Endodermal cell (in vitro differentiated cells): ENCODE results near the gene FAM193A. TPM values are rescaled to one million over a fixed set of nuclear protein-coding genes. Genes with fewer than 3 reads are reported as not detected.
"Not testable (repeated sequence)": the region's sequence is repeated elsewhere in the genome, so short reads cannot be mapped to it uniquely, and the experiment has no call there.

Experiments
- DNase-seq: peaks from one replicate; pipeline ENCODE4 v3.0.0-alpha.2; 2017
- H3K27ac ChIP-seq: 2 replicates; pipeline ENCODE4 v1.5.1; 2013; ENCODE audit warnings: mild to moderate bottlenecking, low read depth, low read length, moderate library complexity
- H3K27me3 ChIP-seq: 2 replicates; pipeline ENCODE4 v1.6.1; 2013; ENCODE audit warnings: mild to moderate bottlenecking, low read length, moderate library complexity; ENCODE audit not compliant: insufficient read depth, control insufficient read depth, poor library complexity, severe bottlenecking
- H3K36me3 ChIP-seq: 2 replicates; pipeline ENCODE4 v1.7.0; 2013; ENCODE audit warnings: mild to moderate bottlenecking, low read length, moderate library complexity; ENCODE audit not compliant: control insufficient read depth, insufficient read depth
- H3K4me1 ChIP-seq: one replicate; pipeline ENCODE4 v1.7.0; 2013; ENCODE audit warnings: low read length; ENCODE audit not compliant: control insufficient read depth, insufficient read depth
- H3K4me3 ChIP-seq: 2 replicates; pipeline ENCODE4 v1.5.1; 2013; ENCODE audit warnings: mild to moderate bottlenecking, low read length, moderate library complexity
- H3K9ac ChIP-seq: 2 replicates; pipeline ENCODE4 v1.6.1; 2013; ENCODE audit warnings: mild to moderate bottlenecking, low read length, moderate library complexity; ENCODE audit not compliant: poor library complexity, severe bottlenecking; ENCODE audit errors: extremely low read depth
- H3K9me3 ChIP-seq: 2 replicates; pipeline ENCODE4 v1.6.1; 2013; ENCODE audit warnings: mild to moderate bottlenecking, low read length, moderate library complexity; ENCODE audit not compliant: control insufficient read depth
- H3K27ac Mint-ChIP-seq: 2 replicates; pipeline ENCODE4 v1.8.0; 2020; ENCODE audit warnings: mixed read lengths
- H3K27me3 Mint-ChIP-seq: 2 replicates; pipeline ENCODE4 v1.8.0; 2021; ENCODE audit warnings: mild to moderate bottlenecking, mixed read lengths; ENCODE audit not compliant: insufficient read depth
- H3K36me3 Mint-ChIP-seq: 2 replicates; pipeline ENCODE4 v1.8.0; 2020; ENCODE audit warnings: low read depth, mixed read lengths
- H3K4me1 Mint-ChIP-seq: 2 replicates; pipeline ENCODE4 v1.8.0; 2020; ENCODE audit warnings: mixed read lengths
- H3K4me3 Mint-ChIP-seq: 2 replicates; pipeline ENCODE4 v1.8.0; 2020; ENCODE audit warnings: mild to moderate bottlenecking, moderate library complexity, mixed read lengths
- H3K9me3 Mint-ChIP-seq: 2 replicates; pipeline ENCODE4 v1.8.0; 2020; ENCODE audit warnings: mild to moderate bottlenecking, mixed read lengths
- WGBS, 2 experiments: methylation state at CpG; one replicate each; pipeline versions ENCODE4 v1.1.5 to v1.1.7; 2013; ENCODE audit warnings: missing lambda C conversion rate in 2 of 2, mixed read lengths in 1 of 2; ENCODE audit not compliant: insufficient coverage in 1 of 2, insufficient read length in 1 of 2; 5-methylcytosine and 5-hydroxymethylcytosine counted together
- total RNA-seq, 2 donors: library from RNA; stranded (reverse); fragmentation: NEBNext Ultra II Directional in 1 of 2; extraction: Animal tissue kit (Norgen Biotek cat#: 25700) in 1 of 2; gene quantifications; 2 replicates in 1 of 2; 3 replicates in 1 of 2; pipeline ENCODE4 v1.2.1, GENCODE V29; 2021
- TF ChIP-seq, protein P1 (sequence below): fragments of 200-600 bp; sonication (generic); conservative IDR thresholded peaks from 2 replicates; pipeline ENCODE4 v1.5.0; 2021; ENCODE audit warnings: antibody characterized with exemption, mild to moderate bottlenecking

Gene FAM193A
- total RNA-seq, 2 donors from 2014 or later = 32.1 to 39.0 TPM

DNA sequence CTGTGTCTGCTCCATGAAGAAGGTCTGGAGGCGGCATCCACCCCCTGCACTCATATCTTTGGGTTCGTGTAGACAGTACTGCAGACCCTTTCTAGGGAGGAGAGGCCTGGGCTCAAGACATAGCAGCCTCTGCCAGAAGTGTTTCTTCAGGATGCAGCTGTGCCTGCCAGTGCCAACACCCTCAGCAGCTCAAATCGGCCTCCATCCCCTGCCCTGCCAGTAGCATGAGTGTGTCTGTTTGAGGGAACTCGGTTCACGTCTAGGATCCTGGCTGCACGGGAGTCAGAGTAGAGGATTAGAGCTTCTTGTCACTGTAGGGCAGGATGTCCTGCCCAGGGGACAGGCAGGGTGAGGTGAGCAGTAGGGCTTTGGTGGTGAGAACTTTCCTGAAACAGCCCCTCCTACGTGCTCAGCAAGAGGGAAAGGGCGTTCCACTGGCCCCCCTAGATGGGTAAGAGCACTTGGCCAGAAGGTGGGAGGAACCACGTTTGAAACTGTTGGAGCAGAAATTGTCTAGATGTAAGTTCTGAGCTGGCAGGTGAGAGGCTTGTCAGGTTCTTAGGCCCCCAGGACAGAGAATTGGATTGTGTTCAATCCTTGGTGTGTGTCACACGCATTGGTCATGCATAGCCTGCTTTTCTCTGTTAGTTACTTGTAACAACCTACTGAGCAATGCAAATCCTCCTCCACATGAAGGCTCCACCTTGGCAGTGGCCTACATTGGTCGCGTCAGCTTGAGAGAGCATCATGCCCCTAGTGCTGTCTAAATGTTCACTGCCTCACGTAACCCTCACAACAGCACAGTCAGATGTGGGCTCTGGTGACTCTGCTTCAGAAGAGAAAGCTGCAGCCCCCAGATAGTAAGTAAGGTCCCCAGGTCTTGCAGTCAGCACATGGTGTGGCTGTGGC, 25.8 kb upstream of the FAM193A start:
- Mint-ChIP-seq H3K9me3 (no peaks in the 10 kb centered on the region), H3K36me3 (peaks cover 73% of the 10 kb centered on the region), H3K4me1 (peaks cover 8% of the 10 kb centered on the region), H3K4me3 (no peak overlapping the region), H3K27ac (peak overlapping the region; percentile 48), H3K27me3 (no peaks in the 10 kb centered on the region)
- Histone ChIP-seq H3K9me3 (no peaks in the 10 kb centered on the region), H3K27me3 (no peaks in the 10 kb centered on the region), H3K36me3 (peaks cover 86% of the 10 kb centered on the region), H3K4me1 (peaks cover 5% of the 10 kb centered on the region), H3K4me3 (no peak overlapping the region), H3K27ac (no peak overlapping the region), H3K9ac (no peak overlapping the region)
- no peak for DNase-seq
- 95 to 100% methylated on average over 10 to 13 of the region's 13 CpGs for WGBS, 2 experiments
- TF ChIP-seq, protein P1, sequence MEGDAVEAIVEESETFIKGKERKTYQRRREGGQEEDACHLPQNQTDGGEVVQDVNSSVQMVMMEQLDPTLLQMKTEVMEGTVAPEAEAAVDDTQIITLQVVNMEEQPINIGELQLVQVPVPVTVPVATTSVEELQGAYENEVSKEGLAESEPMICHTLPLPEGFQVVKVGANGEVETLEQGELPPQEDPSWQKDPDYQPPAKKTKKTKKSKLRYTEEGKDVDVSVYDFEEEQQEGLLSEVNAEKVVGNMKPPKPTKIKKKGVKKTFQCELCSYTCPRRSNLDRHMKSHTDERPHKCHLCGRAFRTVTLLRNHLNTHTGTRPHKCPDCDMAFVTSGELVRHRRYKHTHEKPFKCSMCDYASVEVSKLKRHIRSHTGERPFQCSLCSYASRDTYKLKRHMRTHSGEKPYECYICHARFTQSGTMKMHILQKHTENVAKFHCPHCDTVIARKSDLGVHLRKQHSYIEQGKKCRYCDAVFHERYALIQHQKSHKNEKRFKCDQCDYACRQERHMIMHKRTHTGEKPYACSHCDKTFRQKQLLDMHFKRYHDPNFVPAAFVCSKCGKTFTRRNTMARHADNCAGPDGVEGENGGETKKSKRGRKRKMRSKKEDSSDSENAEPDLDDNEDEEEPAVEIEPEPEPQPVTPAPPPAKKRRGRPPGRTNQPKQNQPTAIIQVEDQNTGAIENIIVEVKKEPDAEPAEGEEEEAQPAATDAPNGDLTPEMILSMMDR = no peak

DNA sequence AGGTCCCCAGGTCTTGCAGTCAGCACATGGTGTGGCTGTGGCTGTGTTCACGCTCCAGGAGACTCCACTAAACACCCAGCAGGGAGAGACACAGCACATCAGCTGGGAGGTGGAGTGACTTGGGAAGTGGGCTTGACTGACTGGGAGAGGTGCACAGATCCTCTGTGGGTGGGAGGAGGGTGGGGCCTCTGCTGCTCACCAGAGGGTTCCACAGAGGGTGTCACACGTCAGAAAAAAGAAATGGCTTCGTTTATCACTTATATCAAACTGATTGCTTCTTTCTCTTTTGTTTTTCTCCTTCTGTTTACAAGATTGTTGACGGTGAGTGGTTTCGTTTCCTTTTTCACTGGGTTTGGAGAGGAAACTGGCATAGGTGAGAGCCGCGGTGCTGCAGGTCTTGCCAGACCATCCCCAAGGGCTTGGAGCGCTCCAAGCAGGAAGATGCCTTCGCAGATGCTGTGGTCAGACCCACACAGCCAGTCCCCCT, 24.8 kb upstream of the FAM193A start:
- H3K27ac Mint-ChIP-seq = no peak overlapping the region
- no peaks in the 10 kb centered on the region for H3K27me3 Mint-ChIP-seq

DNA sequence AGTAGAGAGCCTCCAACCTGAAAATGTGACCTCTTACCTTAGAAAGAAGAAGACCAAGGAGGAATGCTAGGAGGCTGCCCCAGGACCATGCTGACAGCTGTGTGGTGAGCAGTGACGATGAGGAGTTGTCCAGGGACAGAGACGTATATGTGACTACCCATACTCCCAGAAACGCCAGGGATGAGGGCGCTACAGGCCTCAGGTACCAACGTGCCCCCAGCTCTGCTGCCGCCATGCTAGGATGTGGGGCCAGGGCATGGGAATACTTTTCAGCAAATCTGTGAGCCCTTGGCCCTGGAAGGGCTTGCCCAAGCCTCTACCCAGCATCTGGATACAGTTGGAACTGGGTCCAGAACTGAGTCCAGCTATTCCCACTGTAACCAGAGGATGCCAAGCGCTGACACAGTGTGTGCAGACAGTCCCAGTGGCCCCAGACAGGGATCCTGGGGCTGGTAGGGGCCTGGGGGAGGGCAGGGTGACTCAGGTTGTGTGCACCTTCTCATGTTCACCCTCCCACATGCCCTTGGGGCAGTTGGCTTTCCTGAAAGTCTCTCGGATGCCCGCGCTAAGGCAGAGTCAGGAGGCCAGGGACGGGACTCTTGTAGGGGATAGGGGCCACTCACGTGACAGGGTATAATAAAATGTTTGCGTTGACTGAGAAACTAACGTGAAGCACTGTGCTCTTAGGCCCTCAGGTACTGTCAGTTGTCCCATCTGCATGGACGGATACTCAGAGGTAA, 23.9 kb upstream of the FAM193A start:
- 96% methylated on average over 13 to 15 of the region's 15 CpGs for WGBS, 2 experiments
- TF ChIP-seq, protein P1 = no peak
- H3K27me3 ChIP-seq = no peaks in the 10 kb centered on the region
- H3K27ac Mint-ChIP-seq = no peak overlapping the region
- no peak overlapping the region for H3K9ac ChIP-seq
- H3K27ac ChIP-seq = no peak overlapping the region
- H3K27me3 Mint-ChIP-seq = no peaks in the 10 kb centered on the region
- no peak overlapping the region for H3K4me3 Mint-ChIP-seq
- H3K4me1 Mint-ChIP-seq = peaks cover 6% of the 10 kb centered on the region
- peaks cover 69% of the 10 kb centered on the region for H3K36me3 Mint-ChIP-seq
- no peaks in the 10 kb centered on the region for H3K9me3 Mint-ChIP-seq
- H3K4me3 ChIP-seq = no peak overlapping the region
- no peak for DNase-seq
- peaks cover 5% of the 10 kb centered on the region for H3K4me1 ChIP-seq
- no peaks in the 10 kb centered on the region for H3K9me3 ChIP-seq
- H3K36me3 ChIP-seq = peaks cover 73% of the 10 kb centered on the region

More for the DNA sequence above, 24.8 kb upstream of the FAM193A start:
- 87 to 89% methylated on average over 3 to 9 of the region's 9 CpGs for WGBS, 2 experiments
- Mint-ChIP-seq H3K36me3 (peaks cover 74% of the 10 kb centered on the region), H3K4me3 (no peak overlapping the region), H3K4me1 (peaks cover 8% of the 10 kb centered on the region), H3K9me3 (no peaks in the 10 kb centered on the region)
- Histone ChIP-seq H3K4me1 (peaks cover 5% of the 10 kb centered on the region), H3K27me3 (no peaks in the 10 kb centered on the region), H3K4me3 (no peak overlapping the region), H3K27ac (no peak overlapping the region), H3K36me3 (peaks cover 82% of the 10 kb centered on the region), H3K9ac (no peak overlapping the region), H3K9me3 (no peaks in the 10 kb centered on the region)
- TF ChIP-seq, protein P1 = peak; percentile 47
- no peak for DNase-seq

DNA sequence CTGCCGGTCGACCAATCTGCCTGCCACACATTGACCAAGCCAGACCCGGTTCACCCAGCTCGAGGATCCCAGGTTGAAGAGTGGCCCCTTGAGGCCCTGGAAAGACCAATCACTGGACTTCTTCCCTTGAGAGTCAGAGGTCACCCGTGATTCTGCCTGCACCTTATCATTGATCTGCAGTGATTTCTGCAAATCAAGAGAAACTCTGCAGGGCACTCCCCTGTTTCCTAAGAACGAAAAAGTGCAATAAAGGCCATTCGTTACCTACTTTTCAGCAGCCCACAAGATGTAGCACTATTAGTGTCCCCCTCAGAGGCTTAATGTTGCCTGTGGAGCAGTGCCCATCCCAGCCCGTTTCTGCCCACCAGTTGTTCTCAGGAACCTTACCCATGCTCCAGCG, 22.3 kb upstream of the FAM193A start:
- peaks cover 64% of the 10 kb centered on the region for H3K36me3 Mint-ChIP-seq
- H3K9me3 ChIP-seq, H3K4me3 ChIP-seq, H3K4me1 ChIP-seq, H3K9me3 Mint-ChIP-seq, H3K9ac ChIP-seq, H3K4me1 Mint-ChIP-seq, H3K27me3 ChIP-seq, H3K4me3 Mint-ChIP-seq, DNase-seq, H3K27ac Mint-ChIP-seq, H3K27me3 Mint-ChIP-seq, H3K27ac ChIP-seq: not testable (repeated sequence)
- peaks cover 61% of the 10 kb centered on the region for H3K36me3 ChIP-seq
- WGBS, 2 experiments = 96 to 100% methylated on average over 6 to 9 of the region's 9 CpGs
